Measurements from ENCODE around the gene HPSE2.
"Not testable (repeated sequence)": the region's sequence is repeated elsewhere in the genome, so short reads cannot be mapped to it uniquely, and the experiment has no call there.

The HPSE2 gene

DNA sequence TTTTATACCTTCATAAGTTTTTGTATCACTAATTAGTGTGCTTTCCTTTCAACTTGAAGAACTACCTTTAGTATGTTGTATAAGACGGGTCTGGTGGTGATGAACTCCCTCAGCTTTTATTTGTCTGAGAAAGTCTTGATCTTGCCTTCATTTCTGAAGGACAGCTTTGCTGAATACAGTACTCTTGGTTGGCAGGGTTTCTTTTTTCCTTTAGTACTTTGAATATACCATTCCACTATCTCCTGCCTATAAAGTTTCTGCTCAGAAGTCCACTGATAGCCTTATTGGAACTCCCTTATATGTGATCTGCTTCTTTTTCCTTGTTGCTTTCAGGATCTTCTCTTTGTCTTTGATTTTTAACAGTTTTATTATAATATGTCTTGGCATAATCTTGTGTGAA, 230.9 kb downstream of the HPSE2 start:
- no peak for DNase-seq

DNA sequence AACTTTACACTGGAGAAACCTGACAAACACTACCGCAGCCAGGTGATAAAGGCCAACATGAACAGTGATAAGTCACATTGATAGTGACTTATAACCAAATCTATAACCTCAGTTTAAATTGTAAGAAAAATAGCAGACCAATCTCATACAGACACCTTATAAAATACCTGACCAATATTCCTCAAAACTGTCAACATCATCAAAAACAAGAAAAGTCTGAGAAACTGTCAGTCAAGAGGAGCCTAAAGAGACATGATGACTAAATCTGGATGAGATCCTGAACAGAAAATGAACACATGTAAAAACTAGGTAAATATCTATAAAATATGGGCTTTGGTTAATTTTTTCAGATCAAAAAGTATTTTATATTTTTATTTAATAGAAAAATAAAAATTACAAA, 233.3 kb downstream of the HPSE2 start:
- no peak for DNase-seq

DNA sequence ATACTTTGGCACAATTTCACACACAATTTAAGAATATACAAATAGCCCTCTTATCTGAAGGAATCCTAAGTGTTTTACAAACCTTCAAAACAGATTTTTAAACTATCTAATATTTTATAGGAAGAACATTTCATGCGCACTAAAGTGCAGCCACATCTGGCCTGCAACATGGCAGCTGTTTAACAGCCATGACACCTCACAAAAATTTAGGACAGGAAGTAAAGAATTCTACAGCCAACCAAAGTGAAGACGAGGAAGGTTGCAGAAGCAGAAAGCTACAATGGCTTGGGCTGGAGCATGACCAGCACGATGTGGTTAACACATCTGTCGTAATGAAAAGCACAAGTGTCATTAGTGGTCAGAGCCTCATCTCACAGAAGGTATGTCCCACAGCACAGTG, 238.1 kb downstream of the HPSE2 start:
- no peak for DNase-seq

DNA sequence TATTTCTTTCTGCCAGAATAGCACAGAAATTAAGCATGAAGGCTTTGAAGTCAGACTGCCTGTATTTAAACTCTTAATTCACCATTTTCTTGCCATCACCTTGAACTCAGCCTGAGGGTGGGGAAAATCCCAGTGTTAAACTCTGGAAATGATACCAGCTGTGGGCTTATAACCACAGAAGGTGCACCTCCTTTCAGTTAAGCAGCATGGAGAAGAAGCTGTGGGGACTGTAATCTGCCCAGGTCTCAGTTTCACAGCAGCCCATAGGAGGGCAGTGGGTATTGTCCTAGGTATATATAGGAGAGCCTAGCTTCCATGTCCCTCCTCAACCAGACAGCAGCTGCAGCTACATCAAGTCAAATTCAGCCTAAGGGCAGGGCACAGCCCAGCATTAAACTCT, 241.6 kb downstream of the HPSE2 start:
- DNase-seq: no peak

DNA sequence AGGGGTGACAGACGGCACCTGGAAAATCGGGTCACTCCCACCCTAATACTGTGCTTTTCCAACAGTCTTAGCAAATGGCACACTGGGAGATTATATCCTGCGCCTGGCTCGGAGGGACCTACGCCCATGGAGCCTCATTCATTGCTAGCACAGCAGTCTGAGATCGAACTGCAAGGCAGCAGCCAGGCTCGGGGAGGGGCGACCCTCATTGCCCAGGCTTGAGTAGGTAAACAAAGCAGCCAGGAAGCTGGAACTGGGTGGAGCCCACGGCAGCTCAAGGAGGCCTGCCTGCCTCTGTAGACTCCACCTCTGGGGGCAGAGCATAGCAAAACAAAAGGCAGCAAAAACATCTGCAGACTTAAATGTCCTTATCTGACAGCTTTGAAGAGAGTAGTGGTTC, 251.9 kb downstream of the HPSE2 start:
- not testable (repeated sequence) for DNase-seq

DNA sequence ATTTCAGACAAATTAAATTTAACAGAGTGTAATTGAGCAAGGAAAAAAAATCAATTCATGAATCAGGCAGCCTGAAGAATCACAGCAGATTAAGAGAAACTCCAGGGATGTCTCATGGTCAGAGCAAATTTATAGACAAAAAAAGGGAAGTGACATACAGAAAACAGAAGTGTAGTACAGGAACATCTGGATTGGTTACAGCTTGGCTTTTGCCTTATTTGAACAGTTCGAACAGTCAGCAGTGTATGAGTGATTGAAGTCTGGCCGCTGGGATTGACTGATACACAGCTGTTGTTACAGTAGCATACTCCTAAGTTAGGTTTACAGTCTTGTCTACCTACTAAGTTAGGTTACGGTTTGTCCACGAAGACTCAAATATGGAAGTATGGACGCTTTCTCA, 255.3 kb downstream of the HPSE2 start:
- DNase-seq: no peak

DNA sequence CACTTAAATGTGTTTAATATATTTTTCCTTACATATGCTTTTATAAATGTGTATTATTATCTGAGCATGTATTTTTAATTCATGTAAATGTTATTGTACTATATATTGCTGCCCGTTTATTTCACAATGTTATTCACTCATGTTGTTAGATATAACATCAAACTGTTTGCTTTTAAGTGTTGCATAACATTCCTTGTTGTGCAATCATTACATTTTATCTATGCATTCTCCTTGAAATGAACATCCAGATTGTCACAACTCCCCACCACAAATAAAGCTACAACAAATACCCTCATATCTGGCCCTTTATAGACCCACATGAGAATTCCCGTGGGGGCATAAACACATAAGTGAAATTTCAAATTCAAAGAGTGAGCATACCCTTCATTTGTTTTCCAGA, 264.2 kb downstream of the HPSE2 start:
- no peak for DNase-seq

DNA sequence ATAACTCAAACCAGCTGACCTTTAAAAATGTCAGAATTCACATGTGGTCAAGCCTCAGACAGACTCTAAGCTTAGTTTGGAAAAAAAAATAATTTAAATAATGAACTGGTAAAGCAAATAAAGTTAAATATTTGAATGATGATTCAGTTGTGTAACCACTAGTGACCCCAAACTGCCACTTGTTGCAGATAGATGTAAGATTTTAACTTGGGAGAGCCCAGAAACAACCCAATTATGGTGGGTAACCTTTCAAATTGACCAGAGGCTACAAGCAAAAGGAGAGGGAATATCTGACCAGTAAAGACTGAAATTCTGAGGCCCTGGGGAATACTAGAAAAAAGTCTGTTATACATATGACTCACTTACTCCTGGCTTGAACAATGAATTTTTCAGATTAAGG, 268.1 kb downstream of the HPSE2 start:
- no peak for DNase-seq

DNA sequence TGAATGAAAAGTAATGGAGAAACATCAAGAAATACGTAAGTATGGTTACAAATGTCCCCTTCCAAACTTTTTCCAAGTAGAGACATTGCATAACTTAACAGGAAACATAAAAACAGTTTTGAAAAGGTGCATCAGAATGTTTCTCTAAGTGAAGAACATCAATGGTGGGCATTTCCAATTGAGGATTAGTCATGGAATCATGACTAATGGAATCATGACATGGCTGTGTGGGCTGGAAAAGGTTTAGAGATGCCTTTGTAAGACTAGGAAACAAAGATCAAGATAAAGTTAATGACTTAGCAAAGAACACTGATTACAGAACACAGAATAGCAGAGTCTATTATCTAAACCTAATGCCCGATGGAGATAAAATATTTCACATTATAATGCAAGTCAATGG, 272.0 kb downstream of the HPSE2 start:
- DNase-seq: no peak

DNA sequence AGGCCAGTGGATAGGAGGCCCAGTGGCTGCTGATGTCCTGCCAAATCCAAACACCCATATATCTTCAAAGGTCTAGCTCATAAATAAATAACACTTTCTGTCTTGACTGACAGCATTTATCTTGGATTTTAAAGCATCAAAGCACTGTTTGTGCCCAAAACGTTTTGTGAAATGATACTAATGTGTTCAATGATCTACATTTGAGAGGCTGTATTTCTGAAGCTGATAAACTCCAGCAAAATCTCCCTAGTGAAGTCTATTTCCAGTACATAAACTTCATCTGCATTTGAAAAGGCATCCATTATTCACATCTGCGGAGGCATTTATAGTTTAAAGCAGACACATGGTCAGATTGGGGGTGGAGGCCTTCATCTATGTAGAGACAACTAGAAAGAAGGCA, 276.3 kb downstream of the HPSE2 start:
- DNase-seq: no peak

DNA sequence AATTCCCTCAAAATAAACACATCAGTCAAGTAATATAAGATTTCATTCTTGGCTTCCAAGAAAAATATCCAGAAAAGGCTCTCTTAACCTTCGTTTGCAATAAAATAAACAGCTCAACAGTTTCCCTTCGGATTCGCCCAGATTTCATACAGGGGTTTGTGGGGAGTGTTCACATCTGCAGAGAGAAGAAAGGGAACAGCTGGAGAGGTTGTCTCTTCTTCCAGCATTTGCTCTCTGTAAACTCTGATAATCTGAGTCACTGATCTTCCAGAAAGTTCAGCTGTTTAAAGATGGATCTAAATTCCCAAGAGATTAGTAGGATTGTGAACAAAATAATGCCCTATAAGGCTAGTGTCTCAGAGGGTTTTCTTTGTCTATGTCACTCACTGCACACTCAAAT, 277.9 kb downstream of the HPSE2 start:
- DNase-seq: no peak

DNA sequence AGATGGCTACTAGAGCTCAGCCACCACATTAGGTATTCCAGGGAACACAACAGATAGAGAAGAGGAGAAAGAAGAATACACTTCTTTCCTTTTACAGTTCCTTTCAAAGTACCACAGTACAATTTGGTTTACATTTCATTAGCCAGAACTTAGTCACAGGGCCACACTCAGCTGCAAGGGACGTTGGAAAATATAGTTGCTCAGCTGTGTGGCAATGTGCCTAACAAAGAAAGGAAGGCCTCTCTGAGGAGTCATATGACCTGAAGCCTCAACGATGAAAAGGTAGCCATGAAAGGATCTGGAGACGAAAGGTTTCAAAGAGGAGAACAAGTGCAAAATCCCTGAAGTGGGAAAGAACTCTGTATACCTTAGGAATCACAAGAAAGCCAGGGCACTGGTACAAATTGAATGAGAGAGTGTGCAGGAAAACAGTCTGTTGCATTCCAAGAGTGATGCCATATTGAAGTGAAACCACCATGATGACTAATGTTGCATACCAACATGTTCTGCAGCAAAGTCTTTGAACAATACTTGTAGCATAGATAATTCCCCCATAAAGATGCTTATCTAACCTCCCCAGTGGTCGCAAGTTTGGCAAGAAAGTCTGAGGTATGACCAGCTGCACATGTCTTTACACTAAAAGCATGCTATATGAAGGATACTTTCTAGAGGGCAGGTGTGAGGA, 278.9 kb downstream of the HPSE2 start:
- DNase-seq: no peak

DNA sequence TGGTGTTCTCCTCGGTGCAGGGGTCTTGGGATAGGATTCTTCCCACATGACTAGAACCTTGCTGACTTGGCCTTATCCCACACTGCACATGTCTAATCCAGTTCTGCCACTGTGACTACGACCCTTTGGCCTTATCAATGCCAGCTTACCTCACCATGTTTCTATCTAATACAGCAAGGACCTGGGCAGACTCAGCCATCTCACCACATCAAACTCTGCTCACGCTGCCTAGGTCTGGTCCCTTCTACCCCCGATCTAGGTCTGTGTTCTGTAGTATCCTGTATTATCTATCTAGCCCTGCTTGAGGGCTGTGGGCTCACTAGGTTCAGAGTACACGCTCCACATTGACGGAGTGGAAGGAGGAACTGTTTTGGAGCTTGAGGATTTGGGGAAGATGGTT, 282.4 kb downstream of the HPSE2 start:
- DNase-seq: no peak

DNA sequence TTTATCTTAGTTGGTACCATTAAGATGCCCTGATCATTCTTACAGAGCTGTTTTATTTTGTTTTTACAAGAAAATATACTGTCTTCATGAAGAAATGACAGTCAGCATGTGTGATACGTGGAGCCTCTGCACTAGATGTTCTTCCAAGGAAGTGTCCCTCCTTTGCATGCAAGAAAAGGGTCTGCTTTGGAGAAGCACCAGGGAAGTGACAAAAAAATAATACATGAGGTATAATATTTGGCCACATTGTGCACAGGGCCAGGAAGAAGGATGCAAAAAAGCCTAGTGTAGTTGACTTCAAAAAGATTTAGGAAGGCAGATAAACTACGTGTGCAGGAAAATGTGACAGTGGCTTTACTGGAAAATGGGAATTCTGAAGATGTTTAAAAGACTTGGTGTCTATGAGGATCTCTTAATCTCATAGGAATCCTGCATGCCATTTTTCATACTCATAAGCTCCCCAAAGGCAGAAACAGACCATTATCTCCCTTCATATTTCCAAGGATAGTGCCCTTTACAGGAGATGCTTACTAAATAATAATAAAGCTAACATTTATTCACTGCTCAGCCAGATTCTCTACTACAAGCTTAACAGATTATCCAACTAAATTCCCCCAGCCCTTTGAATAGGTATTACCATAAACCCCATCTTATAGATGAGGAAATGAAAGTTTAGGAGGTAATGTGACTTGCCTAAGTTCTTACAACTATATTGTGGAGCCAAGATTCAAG, 284.2 kb downstream of the HPSE2 start:
- no peak for DNase-seq

DNA sequence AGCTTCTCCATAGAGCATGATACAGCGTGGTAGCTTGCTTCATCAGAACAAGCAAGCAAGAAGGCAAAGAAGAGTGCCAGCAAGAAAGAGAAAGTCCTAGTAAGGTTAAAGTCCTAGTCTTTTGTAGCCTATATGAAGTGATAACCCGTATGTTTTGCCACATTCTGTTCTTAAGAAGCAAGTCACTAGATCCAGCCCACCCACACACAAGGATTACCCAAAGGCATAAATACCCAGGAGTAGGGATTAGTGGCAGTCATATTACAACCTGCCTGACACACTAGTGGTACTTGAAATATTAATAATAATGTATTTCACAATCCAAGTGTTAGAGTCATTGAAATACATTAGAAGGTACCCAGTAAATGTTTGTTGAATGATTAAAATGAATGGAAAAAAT, 285.5 kb downstream of the HPSE2 start:
- no peak for DNase-seq

DNA sequence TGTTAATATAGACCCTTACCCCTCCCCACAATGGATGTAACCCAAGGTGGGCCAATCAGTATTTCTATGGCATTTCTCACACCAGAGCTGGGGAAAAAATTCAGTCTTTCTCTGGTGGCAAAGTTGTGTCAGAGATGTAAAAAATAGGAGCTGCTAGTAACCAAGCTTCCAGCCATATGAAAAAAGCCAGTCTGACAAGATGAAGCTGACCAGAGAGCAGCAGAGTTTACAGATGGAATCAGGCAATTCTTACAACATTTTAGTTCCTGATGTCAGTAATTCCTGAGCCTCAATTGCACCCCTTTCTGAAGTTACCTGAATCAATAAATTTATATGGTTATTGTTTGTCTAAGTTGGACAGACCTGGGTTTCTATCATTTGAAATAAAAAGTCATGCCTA, 286.3 kb downstream of the HPSE2 start:
- DNase-seq: no peak

DNA sequence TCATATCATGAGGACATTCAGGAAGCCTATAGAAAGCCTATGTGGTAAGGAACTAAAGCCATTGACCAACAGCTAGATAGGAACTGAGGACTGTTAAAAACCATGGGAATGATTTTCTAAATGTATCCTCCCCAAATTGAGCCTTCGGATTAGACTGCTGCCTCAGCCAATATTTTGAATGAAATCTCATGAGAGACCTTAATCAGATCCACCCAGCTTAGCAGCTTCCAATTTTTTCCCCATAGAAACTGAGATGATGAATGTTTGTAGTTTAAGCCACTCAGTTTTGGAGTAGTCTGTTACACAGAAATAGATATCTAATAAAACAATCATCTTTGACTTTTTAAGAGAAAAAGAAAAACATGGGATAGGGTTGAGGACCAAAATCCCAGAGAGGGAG, 292.0 kb downstream of the HPSE2 start:
- no peak for DNase-seq

DNA sequence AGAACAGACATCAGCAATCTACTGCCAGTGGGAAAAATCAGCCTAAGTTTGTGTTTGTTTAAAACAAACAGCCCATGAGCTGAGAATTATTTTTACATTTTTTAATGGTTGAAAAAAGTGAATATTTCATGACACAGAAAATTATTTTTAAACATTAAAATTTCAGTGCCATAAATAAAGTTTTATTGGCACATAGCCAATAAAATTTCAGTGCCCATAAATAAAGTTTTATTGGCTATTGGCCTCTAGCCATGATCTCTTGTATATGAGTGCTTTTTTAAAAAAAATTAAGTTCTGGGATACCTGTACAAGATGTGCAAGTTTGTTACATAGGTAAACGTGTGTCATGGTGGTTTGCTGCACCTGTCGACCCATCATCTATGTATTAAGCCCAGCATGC, 305.9 kb downstream of the HPSE2 start:
- DNase-seq: no peak

DNA sequence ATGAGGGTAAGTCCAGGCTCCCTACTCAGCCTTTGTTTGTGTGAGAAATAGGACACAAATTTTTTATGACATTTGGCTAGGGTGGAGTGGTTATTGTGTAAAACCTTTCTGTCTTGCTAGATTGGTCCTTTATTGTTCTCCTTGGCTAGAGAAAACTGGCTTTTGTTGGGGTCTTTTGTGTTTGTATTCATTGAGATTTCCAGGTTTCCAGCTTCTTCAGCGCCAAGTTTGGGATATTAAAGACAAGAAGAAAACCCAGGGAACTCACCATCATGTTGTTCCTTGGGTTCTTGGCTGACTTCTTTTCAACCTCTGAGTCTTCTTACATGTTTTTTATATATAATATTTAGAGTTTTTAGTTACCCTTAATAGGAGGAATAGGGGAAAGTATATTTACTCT, 310.0 kb downstream of the HPSE2 start:
- no peak for DNase-seq

DNA sequence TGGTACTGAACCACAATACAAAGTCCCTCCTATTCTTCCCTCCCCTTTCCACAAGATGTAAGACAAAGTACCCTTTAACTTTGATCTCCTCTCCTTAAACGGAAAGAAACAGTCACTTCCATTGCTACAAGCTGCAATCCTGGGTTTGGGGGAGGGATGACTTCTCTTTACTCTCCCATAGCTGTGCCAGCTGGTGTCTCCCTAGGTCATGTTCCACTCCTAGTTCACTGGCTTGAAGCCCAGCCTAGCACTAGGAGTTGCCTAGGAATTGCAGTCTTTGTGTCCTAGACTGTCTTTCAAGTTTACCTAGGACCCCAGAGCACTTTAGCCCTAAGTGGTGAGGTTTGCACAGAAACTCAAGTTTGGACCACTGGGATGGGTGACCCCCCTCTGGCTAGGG, 311.1 kb downstream of the HPSE2 start:
- no peak for DNase-seq

DNA sequence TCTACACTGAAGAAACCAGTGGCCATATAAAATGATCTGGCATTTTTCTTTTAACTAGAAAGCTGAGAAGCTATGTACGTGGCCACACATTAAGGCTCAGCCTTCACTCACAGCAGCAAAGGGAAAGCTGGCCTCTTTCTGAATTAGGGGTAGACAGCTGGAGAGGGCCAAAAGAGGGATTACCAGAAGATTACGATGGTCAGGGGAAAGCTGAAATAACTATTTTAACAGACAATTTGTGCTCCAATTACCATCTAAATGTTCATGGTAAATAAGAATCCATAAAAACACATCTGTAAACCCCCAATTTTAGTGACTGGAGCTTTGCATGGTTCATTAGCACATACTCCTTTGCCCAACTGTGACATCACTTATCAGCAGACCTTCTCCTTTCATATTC, 314.3 kb downstream of the HPSE2 start:
- DNase-seq: no peak

DNA sequence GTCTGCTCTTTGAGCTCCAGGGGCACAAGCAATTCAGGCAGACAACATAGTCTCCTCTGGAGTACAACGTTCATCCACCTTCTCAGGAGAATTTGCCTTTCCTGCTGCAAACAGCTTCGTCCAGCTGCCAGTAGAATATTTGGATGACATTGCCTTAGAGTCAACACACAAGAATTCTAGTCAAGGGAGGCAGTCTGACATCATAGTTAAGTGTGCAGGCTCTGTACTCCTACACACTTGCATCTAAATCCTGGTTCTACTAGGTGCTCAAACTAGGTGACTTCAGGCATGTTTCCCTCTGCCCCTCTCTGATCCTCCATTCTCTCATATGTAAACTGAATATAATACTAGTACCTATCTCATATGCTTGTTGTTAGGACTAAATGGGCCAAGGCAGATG, 314.8 kb downstream of the HPSE2 start:
- DNase-seq: no peak

DNA sequence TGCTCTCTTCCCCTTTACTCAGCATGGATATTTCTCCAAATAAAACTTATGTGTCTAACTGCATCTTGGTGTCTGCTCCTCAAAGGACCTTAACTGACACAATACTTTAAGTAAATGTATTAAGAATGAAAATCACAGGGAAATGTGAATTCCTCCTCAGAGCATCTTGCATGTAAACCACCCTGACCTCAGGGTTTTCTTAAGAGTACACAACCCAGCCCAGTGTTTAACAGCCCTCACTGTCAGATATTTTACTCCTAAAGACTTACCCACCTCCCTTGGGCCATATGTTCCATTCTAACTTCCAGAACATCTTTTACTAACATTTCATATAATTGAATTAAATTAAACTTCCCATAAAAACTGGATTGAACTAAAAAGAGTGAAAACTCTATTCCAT, 315.3 kb downstream of the HPSE2 start:
- no peak for DNase-seq

DNA sequence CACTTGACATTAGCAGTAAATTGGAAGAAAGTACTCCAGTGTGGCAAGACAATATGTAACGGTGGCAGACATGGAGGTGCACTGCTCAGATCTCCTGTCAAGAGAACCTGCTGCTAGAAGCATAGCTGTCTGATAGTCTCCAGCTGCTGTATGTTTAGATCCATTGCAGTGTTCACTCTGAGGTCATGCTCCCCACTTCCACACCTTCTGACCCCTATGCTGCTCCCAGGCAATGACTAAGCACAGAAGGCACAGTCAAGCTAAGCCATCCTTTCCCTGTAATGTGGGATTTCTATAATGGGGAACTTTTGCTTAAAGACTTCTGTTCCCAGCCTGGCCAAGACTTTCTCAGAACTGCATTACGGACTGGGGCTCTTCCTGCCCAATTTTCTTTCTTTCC, 315.8 kb downstream of the HPSE2 start:
- DNase-seq: no peak

DNA sequence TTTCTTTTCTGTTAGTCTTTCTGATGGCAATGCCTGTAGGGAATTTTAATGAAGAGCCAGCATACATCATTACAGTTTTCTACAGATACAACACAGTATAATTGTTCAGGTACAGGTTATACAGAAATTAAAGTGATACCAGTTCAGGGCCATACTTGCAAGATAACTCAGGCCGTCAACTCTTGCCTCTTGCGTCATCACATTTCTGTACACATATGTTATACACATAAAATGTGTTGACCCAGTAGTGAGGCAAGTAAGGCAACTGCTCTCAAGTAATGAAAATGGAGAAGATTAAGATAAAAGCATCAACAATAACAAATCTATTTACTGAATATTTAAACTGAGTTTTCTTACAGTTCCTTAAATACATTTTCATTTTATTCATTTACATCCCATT, 317.8 kb downstream of the HPSE2 start:
- DNase-seq: no peak
